ENCODE results near the gene LMX1B. TPM values are rescaled to one million over a fixed set of nuclear protein-coding genes. Genes with fewer than 3 reads are reported as not detected.

Gene LMX1B
- total RNA-seq, 1 experiment from 2014 or later: 0.15 TPM

GRCh38 chr9:126676685-126677143 lies 63.0 kb downstream of the LMX1B start:
- no peak for DNase-seq (ENCODE audit: low spot score)

- DNase-seq (ENCODE audit: low spot score): no peak
Observed at GRCh38 chr9:126677188-126678084, 63.7 kb downstream of the LMX1B start.

DNA sequence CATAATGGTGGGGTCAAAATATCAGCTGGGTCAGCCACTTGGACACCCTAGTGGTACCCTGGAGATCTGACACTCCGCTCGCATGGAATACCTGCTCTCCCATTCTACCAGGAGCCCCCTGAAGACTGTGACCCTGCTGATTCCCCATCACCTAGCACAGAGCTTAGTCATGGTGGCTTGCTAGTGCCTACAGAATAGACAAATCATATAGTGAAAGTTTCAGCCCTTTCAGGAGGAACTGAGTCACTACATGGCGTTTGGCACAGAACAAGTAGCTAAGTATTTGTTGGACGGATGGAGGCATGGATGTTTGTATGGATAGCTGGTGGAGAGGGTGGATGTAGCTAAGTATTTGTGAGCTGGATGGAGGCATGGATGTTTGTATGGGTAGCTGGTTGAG lies 65.3 kb downstream of the LMX1B start:
- no peak for DNase-seq (ENCODE audit: low spot score)

- DNase-seq (ENCODE audit: low spot score): no peak
Observed at GRCh38 chr9:126681336-126681735, 67.6 kb downstream of the LMX1B start.

DNA sequence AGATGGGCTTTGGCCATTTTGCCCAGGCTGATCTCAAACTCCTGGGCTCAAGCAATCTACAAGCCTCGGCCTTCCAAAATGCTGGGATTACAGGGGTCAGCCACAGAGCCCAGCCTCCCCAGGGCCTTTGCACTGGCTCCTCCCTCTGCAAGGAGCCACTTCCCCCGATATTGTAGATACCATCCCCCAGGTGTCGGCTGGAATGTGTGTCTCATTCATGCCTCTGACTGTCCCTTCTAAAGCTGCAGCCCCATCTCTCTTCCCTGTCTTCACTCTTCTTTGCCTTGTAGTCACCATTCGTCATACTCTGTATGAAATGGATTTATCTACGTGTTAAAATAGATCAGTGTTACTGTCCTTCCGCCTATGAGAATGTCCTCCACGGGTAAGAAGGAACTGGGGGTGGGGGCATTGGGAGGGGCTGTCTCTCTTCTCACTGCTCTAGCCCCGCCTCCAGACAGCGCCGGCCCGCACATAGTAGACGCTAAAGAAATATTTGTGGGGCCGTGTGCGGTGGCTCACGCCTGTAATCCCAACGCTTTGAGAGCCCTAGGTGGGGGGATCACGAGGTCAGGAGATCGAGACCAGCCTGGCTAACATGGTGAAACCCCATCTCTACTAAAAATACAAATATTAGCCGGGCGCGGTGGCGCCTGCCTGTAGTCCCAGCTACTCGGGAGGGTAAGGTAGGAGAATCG lies 68.5 kb downstream of the LMX1B start:
- DNase-seq (ENCODE audit: low spot score): no peak

- no peak for DNase-seq (ENCODE audit: low spot score)
Observed at GRCh38 chr9:126682928-126683697, 69.4 kb downstream of the LMX1B start.

GRCh38 chr9:126683698-126684044 lies 69.9 kb downstream of the LMX1B start:
- no peak for DNase-seq (ENCODE audit: low spot score)

DNA sequence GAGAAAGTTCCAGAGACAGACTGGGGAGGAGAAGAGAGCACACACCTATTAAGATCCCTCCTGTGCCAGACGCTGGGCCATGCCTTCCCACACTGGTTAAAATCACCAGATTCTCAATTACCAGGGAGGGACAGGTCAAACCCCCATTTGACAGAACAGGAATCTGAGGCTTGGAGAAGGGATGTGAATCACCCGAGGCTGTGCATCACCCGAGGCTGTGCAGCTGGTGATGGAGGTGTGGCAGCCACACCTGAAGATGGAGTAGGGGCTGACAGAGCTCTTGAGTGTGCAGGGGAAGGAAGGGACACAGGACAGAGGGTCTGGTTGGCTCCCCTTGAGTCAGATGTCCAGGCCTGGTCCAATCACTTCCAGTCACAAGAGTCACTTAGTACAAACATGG lies 70.6 kb downstream of the LMX1B start:
- no peak for DNase-seq (ENCODE audit: low spot score)

DNA sequence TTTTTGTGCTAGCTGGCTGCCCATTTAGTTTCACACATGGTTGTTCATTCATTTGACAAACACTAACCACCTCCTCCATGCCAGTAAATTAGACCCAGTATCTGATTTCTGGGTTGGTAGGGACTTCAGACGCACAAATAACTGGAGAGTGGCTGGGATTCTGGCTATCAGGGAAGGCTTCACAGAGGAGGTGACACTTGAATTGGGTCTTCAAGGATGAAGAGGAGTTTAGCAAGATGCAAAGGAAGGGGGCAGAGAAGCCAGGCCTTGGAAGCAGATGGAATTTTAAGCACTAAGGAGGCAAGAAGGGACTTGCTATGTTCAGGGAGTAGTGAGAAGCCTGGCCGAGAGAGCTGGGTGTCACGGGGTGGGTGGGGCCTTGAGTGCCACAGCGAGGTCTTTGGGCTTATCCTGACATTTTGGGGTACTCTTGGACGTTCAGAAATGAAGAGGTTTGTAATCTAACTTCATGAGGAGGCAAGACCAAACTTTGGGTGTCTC lies 71.3 kb downstream of the LMX1B start:
- no peak for DNase-seq (ENCODE audit: low spot score)

GRCh38 chr9:126687930-126688461 lies 74.3 kb downstream of the LMX1B start:
- no peak for DNase-seq (ENCODE audit: low spot score)

- DNase-seq (ENCODE audit: low spot score): no peak
Observed at GRCh38 chr9:126688617-126689016, 74.9 kb downstream of the LMX1B start.

DNA sequence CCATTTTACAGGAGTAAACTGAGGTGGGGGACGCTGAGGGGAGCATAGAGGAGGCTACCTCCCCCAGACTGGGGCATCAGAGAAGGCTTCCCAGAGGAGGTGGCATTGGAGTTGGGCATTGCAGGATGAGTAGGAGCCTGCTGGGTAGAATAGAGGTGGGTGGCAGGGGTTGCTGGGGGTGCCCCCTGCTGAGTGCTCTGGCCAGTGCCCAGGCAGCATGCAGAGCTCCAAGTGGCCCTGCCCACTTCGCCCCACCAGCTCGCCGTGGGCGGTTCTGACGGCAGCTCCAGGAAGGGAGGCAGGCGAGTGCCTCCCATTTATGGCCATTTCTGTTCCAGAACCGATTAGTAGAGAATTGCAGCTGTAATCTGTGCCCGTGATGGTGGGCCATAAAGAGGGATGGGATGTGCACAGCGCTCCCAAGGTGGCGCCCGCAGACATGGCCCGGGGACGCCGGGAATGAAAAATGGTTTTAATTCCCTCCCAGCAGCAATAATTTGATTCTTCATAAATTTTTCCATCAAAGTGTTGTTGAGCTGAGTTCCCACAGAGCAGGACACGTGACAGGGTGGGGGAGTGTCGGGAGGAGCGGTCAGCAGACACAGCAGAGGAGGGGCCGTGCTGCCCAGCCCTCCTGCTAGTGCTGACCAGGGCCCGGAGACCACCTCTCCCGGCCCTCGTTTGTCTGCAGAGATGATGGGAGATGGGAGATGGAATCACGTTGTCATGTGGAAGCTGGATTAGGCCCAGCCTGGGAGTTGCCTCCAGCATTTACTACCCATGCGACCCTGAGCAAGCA lies 75.5 kb downstream of the LMX1B start:
- DNase-seq (ENCODE audit: low spot score): no peak

DNA sequence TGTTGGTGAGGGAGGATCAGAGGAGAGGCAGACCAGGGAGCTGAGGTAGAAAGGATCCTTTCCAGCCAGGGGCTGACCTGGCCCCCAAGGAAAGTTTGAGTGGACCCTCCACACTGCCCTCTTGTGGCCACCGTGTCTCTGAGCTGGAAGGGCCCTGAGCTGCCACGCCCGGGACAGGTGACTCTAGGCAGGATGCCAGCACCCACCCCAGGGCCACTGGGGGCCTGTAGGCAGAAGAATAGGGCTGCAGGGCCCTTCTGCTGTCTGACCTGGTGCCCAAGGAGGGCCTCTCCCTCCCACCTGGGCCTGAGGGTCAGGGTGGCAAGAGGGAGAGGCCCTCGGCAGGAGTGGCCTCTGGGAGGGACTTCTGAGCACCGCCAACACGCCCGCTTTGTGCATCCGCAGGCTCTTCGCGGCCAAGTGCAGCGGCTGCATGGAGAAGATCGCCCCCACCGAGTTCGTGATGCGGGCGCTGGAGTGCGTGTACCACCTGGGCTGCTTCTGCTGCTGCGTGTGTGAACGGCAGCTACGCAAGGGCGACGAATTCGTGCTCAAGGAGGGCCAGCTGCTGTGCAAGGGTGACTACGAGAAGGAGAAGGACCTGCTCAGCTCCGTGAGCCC lies 76.8 kb downstream of the LMX1B start:
- DNase-seq (ENCODE audit: low spot score): no peak

DNA sequence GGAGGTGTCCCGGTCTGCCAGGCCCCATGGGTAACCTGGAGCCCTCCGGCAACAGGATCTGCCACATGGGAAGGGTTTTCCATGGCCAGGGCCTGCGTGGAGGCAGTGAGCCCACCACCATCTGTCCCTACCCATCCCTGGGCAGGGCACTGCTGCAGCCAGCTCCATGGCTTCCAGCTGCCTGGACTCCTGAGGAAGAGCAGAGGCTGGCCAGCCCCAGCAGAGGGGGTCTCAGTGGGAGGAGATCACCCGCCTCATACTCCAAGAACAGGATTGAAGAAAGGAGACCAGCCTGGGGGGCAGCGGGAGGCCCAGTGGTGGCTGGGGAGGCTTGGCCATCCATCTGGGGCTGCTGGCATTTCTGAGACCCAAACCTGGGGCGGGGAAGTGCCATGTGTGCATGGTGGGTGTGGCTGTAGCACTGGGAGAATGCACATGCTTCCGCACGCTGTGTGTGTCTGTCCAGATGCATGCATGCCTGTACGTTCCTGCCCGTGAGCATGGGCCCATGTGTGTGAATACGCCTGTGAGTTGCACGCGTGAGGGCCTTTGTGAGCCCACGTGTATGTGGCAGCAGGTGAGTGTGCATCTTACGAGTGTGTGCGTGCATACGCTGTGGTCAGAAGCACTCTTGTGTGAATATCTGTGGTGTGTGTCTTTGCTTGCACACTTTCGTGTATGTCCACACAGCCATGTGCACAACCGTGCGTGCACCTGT lies 78.5 kb downstream of the LMX1B start:
- DNase-seq (ENCODE audit: low spot score): no peak

- DNase-seq (ENCODE audit: low spot score): no peak
Observed at GRCh38 chr9:126692759-126693427, 79.2 kb downstream of the LMX1B start.

GRCh38 chr9:126693428-126693944 lies 79.8 kb downstream of the LMX1B start:
- DNase-seq (ENCODE audit: low spot score): no peak

DNA sequence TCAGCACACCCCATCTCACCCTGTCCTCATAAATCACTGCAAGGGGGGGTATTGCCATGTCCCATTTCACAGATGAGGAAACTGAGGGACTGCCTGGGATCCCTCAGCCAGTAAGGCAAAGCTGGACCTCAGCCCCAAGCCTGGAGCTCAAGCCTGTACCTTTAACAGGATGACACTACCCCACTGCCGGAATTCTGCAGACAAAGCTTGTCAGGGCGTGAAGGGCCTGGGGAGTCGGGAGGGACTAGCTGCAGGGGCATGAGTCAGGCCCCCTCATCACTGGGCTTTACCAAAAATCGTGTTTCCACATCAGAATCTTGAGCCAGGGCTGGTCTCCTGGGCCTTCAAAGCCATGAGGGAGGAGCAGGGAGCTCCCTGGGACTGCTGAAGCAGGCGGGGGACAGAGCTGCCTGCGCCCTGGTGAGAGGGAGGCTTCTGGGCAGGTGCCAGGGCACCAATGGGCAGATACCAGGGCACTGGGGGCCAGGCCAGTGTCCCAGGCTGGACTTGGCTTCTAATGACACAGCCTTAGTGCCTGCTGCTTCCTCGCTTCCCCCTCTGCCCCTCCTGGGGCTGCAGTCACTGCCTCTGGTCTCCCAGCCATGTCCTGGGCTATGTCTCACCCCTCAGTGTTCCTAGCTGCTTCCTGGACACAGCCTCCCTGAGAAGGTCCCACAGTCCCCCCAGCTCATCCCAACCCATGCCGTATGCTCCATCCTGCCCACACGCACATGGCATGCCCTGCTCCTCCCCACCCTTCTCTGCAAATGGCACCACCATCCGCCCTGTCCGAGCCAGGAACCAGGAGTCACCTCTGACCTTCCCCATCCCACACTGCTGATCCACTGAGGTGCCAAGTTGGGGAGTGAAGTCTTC lies 80.7 kb downstream of the LMX1B start:
- DNase-seq (ENCODE audit: low spot score): no peak

- no peak for DNase-seq (ENCODE audit: low spot score)
Observed at GRCh38 chr9:126695186-126695585, 81.5 kb downstream of the LMX1B start.

Measured in H4 (cell line).